PC-3 (cell line): ENCODE measurements around the gene ZSCAN30. TPM values are rescaled to one million over a fixed set of nuclear protein-coding genes. Genes with fewer than 3 reads are reported as not detected.

Experiments used
- ATAC-seq: fragments of 200-7000 bp; cut with Tn5 transposase; 2 replicates; pipeline ENCODE4 v1.9.1; 2020; ENCODE audit warnings: mild to moderate bottlenecking, moderate library complexity
- BruUV-seq: library from RNA; stranded (reverse); fragments of 400-500 nt; replicated peaks from 2 replicates; lab custom pipeline; 2021; lab: Mats Ljungman, UMichigan
- CTCF ChIA-PET: fragments of 300-600 bp; sonication (Branson Sonifier 250); formaldehyde crosslinking; loops from one replicate; lab custom pipeline; 2022; ENCODE audit warnings: antibody characterized with exemption; lab: Charles Lee
- POLR2A ChIA-PET: fragments of 300-600 bp; sonication (Branson Sonifier 250); formaldehyde crosslinking; loops from one replicate; lab custom pipeline; 2022; ENCODE audit warnings: antibody characterized with exemption; ENCODE audit not compliant: unreplicated experiment; lab: Charles Lee
- DNase-seq: peaks from one replicate; pipeline ENCODE4 v3.0.0-alpha.2; 2015
- H2AFZ ChIP-seq: fragments of 300-600 bp; sonication (generic); 2 replicates; pipeline ENCODE4 v1.6.0; 2016; ENCODE audit warnings: antibody characterized with exemption, low read length
- H3F3A ChIP-seq: fragments of 300-600 bp; sonication (generic); one replicate; pipeline ENCODE4 v1.6.0; 2017; ENCODE audit warnings: antibody characterized with exemption, low read length, control low read depth, mild to moderate bottlenecking; ENCODE audit not compliant: unreplicated experiment
- H3K27ac ChIP-seq: fragments of 300-600 bp; sonication (generic); 2 replicates; pipeline ENCODE4 v1.5.1; 2016; ENCODE audit warnings: mild to moderate bottlenecking, low read length
- H3K27me3 ChIP-seq: fragments of 300-600 bp; sonication (generic); 2 replicates; pipeline ENCODE4 v1.6.1; 2016; ENCODE audit warnings: low read length, mixed read lengths
- H3K36me3 ChIP-seq: fragments of 300-600 bp; sonication (generic); 2 replicates; pipeline ENCODE4 v1.6.1; 2016; ENCODE audit warnings: low read depth, mixed run types, low read length, mixed read lengths
- H3K4me1 ChIP-seq: fragments of 300-600 bp; sonication (generic); 2 replicates; pipeline ENCODE4 v1.5.1; 2016; ENCODE audit warnings: low read length; ENCODE audit not compliant: insufficient read depth
- H3K4me2 ChIP-seq: fragments of 300-600 bp; sonication (generic); 2 replicates; pipeline ENCODE4 v1.6.0; 2016; ENCODE audit warnings: low read length
- H3K4me3 ChIP-seq: fragments of 300-600 bp; sonication (generic); 2 replicates; pipeline ENCODE4 v1.5.1; 2016; ENCODE audit warnings: mild to moderate bottlenecking, low read length, mixed read lengths
- H3K79me2 ChIP-seq: fragments of 300-600 bp; sonication (generic); 2 replicates; pipeline ENCODE4 v1.6.1; 2017; ENCODE audit warnings: low read length, mixed read lengths
- H3K9ac ChIP-seq: fragments of 300-600 bp; sonication (generic); 2 replicates; pipeline ENCODE4 v1.6.0; 2016; ENCODE audit warnings: mild to moderate bottlenecking, low read length
- H3K9me2 ChIP-seq: fragments of 300-600 bp; sonication (generic); replicated peaks from 2 replicates; pipeline ENCODE4 v1.6.1; 2016; ENCODE audit warnings: mixed run types, low read length, mixed read lengths
- H3K9me3 ChIP-seq: fragments of 300-600 bp; sonication (generic); 2 replicates; pipeline ENCODE4 v1.6.1; 2016; ENCODE audit warnings: low read length, mixed read lengths
- H4K20me1 ChIP-seq: fragments of 300-600 bp; sonication (generic); 2 replicates; pipeline ENCODE4 v1.6.1; 2016; ENCODE audit warnings: low read length, mixed read lengths
- EZH2 ChIP-seq: fragments of 300-600 bp; sonication (generic); IDR thresholded peaks from one replicate; pipeline ENCODE4 v1.6.1; 2017; ENCODE audit warnings: antibody characterized with exemption, mild to moderate bottlenecking, low read length; ENCODE audit not compliant: unreplicated experiment
- EZH2phosphoT487 ChIP-seq: fragments of 300-600 bp; sonication (generic); IDR thresholded peaks from 2 replicates; pipeline ENCODE4 v1.6.1; 2018; ENCODE audit warnings: mild to moderate bottlenecking, antibody characterized with exemption, low read length, borderline replicate concordance
- intact Hi-C: fragments of 100-400 bp; cut with micrococcal nuclease; formaldehyde crosslinking; loops from 2 replicates; pipeline ENCODE4 v1.9.0; 2023
- total RNA-seq: library from RNA; depleted of rRNA; stranded (reverse); fragments of >200 nt; gene quantifications from 2 replicates; pipeline ENCODE4 v1.2.3, GENCODE V29; 2014
- TF ChIP-seq, protein P1 (sequence below): fragments of 300-600 bp; sonication (generic); conservative IDR thresholded peaks from 2 replicates; pipeline ENCODE4 v1.5.1; 2017; ENCODE audit warnings: antibody characterized with exemption, low read depth, mild to moderate bottlenecking, low read length

ZSCAN30 gene
- total RNA-seq, 1 experiment from 2014 or later: 2.8 TPM

DNA sequence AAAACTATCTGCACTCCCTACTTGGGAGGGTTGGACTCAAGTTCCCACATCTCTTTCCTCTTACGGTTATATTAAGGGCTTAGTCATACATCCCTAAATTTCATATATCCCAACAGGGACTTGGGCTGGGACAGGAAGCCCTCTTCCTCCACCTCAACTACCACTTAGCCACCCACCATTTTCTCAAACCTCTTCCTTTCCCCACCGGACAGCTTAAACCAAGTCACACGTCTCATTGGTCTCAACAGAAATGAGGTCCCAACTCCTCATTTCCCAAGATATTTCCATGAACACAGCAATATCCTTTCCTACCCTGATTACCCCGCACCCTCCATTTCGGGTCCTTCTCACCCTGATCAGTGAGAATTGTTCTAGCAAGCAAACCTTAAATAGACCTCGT lies 736 bp downstream of the ZSCAN30 start:
- TF ChIP-seq EZH2 (no peak), EZH2phosphoT487 (no peak)
- TF ChIP-seq, protein P1, sequence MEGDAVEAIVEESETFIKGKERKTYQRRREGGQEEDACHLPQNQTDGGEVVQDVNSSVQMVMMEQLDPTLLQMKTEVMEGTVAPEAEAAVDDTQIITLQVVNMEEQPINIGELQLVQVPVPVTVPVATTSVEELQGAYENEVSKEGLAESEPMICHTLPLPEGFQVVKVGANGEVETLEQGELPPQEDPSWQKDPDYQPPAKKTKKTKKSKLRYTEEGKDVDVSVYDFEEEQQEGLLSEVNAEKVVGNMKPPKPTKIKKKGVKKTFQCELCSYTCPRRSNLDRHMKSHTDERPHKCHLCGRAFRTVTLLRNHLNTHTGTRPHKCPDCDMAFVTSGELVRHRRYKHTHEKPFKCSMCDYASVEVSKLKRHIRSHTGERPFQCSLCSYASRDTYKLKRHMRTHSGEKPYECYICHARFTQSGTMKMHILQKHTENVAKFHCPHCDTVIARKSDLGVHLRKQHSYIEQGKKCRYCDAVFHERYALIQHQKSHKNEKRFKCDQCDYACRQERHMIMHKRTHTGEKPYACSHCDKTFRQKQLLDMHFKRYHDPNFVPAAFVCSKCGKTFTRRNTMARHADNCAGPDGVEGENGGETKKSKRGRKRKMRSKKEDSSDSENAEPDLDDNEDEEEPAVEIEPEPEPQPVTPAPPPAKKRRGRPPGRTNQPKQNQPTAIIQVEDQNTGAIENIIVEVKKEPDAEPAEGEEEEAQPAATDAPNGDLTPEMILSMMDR: no peak
- Histone ChIP-seq H3K4me1 (no peaks in the 10 kb centered on the region; the same call in 1 of the 2 replicates), H3K27me3 (no peaks in the 10 kb centered on the region), H3K79me2 (peaks cover 27% of the 10 kb centered on the region), H4K20me1 (no peaks in the 10 kb centered on the region), H3K9ac (peak overlapping the region; percentile 92), H3K27ac (peak overlapping the region; percentile 56), H3F3A (no peaks in the 10 kb centered on the region), H3K4me3 (peak overlapping the region; percentile 82), H2AFZ (peak overlapping the region; percentile 87), H3K36me3 (0 out of 2 replicates have a peak, but pooled peaks cover 4% of the 10 kb centered on the region), H3K9me3 (no peaks in the 10 kb centered on the region), H3K9me2 (no peaks in the 10 kb centered on the region), H3K4me2 (peak overlapping the region; percentile 84)
- intact Hi-C loops: no loop called here
- no TSS peak for BruUV-seq
- ATAC-seq (peak; percentile 35), DNase-seq (no peak)
- ChIA-PET POLR2A (no interaction called here), CTCF (no interaction called here)

DNA sequence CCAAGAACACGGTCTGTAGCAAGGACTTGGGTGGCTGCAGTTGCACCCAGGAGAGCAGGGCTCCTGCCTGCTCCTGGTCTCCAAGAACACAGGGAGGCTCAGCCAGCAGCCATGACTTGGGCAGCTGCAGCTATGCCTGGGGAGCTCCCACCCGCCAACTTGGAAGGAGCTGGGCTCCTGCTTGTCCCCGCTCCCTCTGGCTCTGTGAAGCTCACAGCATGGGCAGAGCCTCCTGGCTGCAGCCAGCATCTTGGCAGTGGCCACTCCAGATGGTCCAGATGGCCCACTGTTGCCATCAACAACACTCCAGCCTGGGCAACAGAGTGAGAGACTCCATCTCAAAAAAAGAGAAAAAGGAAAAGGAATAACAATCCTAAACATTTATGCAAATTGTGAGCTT lies 5.2 kb downstream of the ZSCAN30 start:
- H3K9me3 ChIP-seq: no peaks in the 10 kb centered on the region
- no peak overlapping the region for H2AFZ ChIP-seq
- H3K79me2 ChIP-seq: peaks cover 4% of the 10 kb centered on the region; the same call in 1 of the 2 replicates
- H3F3A ChIP-seq: no peaks in the 10 kb centered on the region
- no peaks in the 10 kb centered on the region for H3K27me3 ChIP-seq
- BruUV-seq: no TSS peak
- intact Hi-C loops: no loop called here
- no peaks in the 10 kb centered on the region for H3K9me2 ChIP-seq
- no peak overlapping the region for H3K9ac ChIP-seq
- TF ChIP-seq, protein P1: no peak
- TF ChIP-seq EZH2: no peak
- no peak for TF ChIP-seq EZH2phosphoT487
- ATAC-seq (no peak), DNase-seq (no peak)
- H4K20me1 ChIP-seq: no peaks in the 10 kb centered on the region
- no peak overlapping the region for H3K27ac ChIP-seq
- no peaks in the 10 kb centered on the region for H3K36me3 ChIP-seq
- no peak overlapping the region for H3K4me3 ChIP-seq
- H3K4me1 ChIP-seq: peaks cover 11% of the 10 kb centered on the region; the same call in 1 of the 2 replicates
- ChIA-PET CTCF (no interaction called here), POLR2A (no interaction called here)
- H3K4me2 ChIP-seq: no peak overlapping the region

DNA sequence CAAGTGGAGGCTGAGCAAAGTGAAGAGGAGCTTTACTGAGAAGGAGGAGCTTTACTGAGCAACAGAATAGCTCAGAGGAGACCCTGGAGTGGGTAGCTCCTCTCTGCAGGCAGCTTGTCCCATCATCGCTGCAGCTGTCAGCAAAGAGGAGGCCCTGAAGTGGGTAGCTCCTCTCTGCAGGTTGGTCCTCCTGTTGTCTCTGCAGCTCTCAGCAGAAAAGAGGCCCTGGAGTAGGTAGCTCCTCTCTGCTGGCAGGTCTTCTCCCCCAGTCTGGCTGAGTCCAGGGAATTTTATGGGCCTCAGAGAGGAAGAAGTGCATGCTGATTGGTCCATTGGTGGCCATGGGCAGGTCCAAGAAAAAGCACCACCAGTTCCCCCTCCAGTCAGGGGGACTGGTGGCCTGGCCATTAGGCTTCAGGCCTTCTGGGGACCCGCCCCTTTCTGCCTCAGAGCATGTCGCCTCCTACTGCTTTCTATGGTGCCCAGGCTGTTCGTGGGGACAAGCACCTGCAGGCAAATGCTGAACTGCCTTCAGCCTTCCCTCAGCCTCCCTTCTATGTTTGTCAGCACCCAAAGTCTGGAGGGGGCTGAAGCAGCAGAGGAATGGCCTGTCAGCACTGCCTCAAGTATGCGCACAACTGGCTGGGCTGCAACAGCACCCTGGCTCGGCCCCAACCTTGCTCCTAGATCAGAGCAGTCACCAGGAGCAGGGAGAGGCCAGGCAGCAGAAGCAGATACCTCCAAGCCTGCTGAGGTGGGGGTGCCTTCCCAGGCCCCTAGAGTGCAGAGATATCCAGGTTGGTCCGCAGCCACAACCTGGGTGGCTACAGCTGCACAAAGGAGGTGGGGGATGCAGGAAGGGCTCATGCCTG lies 5.9 kb downstream of the ZSCAN30 start:
- CTCF ChIA-PET: no interaction called here
- no peak for DNase-seq
- no peak overlapping the region for H2AFZ ChIP-seq

More for the DNA sequence above, 5.9 kb downstream of the ZSCAN30 start:
- H3K36me3 ChIP-seq: no peaks in the 10 kb centered on the region
- no peaks in the 10 kb centered on the region for H3K9me3 ChIP-seq
- POLR2A ChIA-PET: no interaction called here
- no peaks in the 10 kb centered on the region for H3K9me2 ChIP-seq
- no peaks in the 10 kb centered on the region for H3F3A ChIP-seq
- H3K4me3 ChIP-seq: no peak overlapping the region
- no peaks in the 10 kb centered on the region for H3K27me3 ChIP-seq
- no TSS peak for BruUV-seq
- H3K4me1 ChIP-seq: peaks cover 11% of the 10 kb centered on the region; the same call in 1 of the 2 replicates
- no peak for ATAC-seq
- no peak overlapping the region for H3K9ac ChIP-seq
- H3K4me2 ChIP-seq: no peak overlapping the region
- H3K27ac ChIP-seq: no peak overlapping the region
- H3K79me2 ChIP-seq: no peaks in the 10 kb centered on the region; the same call in 1 of the 2 replicates
- TF ChIP-seq EZH2 (no peak), EZH2phosphoT487 (no peak)
- TF ChIP-seq, protein P1: no peak
- intact Hi-C loops: no loop called here
- H4K20me1 ChIP-seq: no peaks in the 10 kb centered on the region
